ENCODE measurements around the gene HNRNPH1. TPM values are rescaled to one million over a fixed set of nuclear protein-coding genes. Genes with fewer than 3 reads are reported as not detected.

The HNRNPH1 gene
- total RNA-seq, 1 donor from 2014 or later = 517 TPM

GRCh38 chr5:179606071-179606909 is 17.2 kb downstream of the HNRNPH1 start:
- Histone ChIP-seq H3K27ac (no peak overlapping the region), H3K9me3 (no peaks in the 10 kb centered on the region), H3K4me1 (peaks cover 6% of the 10 kb centered on the region), H3K36me3 (peaks cover 100% of the 10 kb centered on the region), H3K4me3 (no peak overlapping the region), H3K27me3 (ENCODE audit: low read depth) (no peaks in the 10 kb centered on the region)
- ATAC-seq (no peak), DNase-seq (no peak)
- intact Hi-C loops (cut with DNase I) = no loop called here
- TF ChIP-seq CTCF (IDR thresholded peaks at IDR 0.05) = no peak

- no peak overlapping the region for H3K27ac ChIP-seq
- H3K36me3 ChIP-seq = peaks cover 100% of the 10 kb centered on the region
- intact Hi-C loops (cut with DNase I) = no loop called here
- DNase-seq (no peak), ATAC-seq (peak in 1 of 2 donors; percentile 18)
- H3K4me3 ChIP-seq = no peak overlapping the region
- TF ChIP-seq CTCF (IDR thresholded peaks at IDR 0.05) = no peak
- H3K27me3 ChIP-seq (ENCODE audit: low read depth) = no peaks in the 10 kb centered on the region
- peaks cover 6% of the 10 kb centered on the region for H3K4me1 ChIP-seq
- H3K9me3 ChIP-seq = no peaks in the 10 kb centered on the region
Measured at GRCh38 chr5:179605026-179605833, 18.2 kb downstream of the HNRNPH1 start.

- H3K9me3 ChIP-seq = no peaks in the 10 kb centered on the region
- intact Hi-C loops (cut with DNase I) = no loop called here
- H3K27me3 ChIP-seq (ENCODE audit: low read depth) = no peaks in the 10 kb centered on the region
- H3K4me3 ChIP-seq = no peak overlapping the region
- ATAC-seq (no peak), DNase-seq (no peak)
- no peak for TF ChIP-seq CTCF (IDR thresholded peaks at IDR 0.05)
- H3K27ac ChIP-seq = no peak overlapping the region
- peaks cover 100% of the 10 kb centered on the region for H3K36me3 ChIP-seq
- no peaks in the 10 kb centered on the region for H3K4me1 ChIP-seq
Measured at GRCh38 chr5:179603308-179603707, 20.2 kb downstream of the HNRNPH1 start.

GRCh38 chr5:179601871-179602625 is 21.4 kb downstream of the HNRNPH1 start:
- H3K27me3 ChIP-seq (ENCODE audit: low read depth) = no peaks in the 10 kb centered on the region
- H3K4me3 ChIP-seq = no peak overlapping the region
- peaks cover 100% of the 10 kb centered on the region for H3K36me3 ChIP-seq
- no peaks in the 10 kb centered on the region for H3K4me1 ChIP-seq
- DNase-seq (no peak), ATAC-seq (no peak)
- intact Hi-C loops (cut with DNase I) = no loop called here
- H3K27ac ChIP-seq = no peak overlapping the region
- H3K9me3 ChIP-seq = no peaks in the 10 kb centered on the region
- TF ChIP-seq CTCF (IDR thresholded peaks at IDR 0.05) = no peak

- no peak for DNase-seq
- peak; percentile 59 to 73 for ATAC-seq
- no peaks in the 10 kb centered on the region for H3K4me1 ChIP-seq
- H3K27ac ChIP-seq = no peak overlapping the region
- H3K27me3 ChIP-seq (ENCODE audit: low read depth) = no peaks in the 10 kb centered on the region
- TF ChIP-seq CTCF (IDR thresholded peaks at IDR 0.05) = no peak
- H3K36me3 ChIP-seq = peaks cover 100% of the 10 kb centered on the region
- intact Hi-C loops (cut with DNase I) = no loop called here
- no peak overlapping the region for H3K4me3 ChIP-seq
- H3K9me3 ChIP-seq = no peaks in the 10 kb centered on the region
Measured at GRCh38 chr5:179599973-179600372, 23.5 kb downstream of the HNRNPH1 start.
